Measurements from ENCODE around the gene TEX261.

The TEX261 gene

GRCh38 chr2:70956141-70956540, 38.5 kb downstream of the TEX261 start:
- DNase-seq: no peak

GRCh38 chr2:70954886-70955285, 39.8 kb downstream of the TEX261 start:
- DNase-seq: no peak

GRCh38 chr2:70949086-70949485, 45.6 kb downstream of the TEX261 start:
- DNase-seq: no peak

GRCh38 chr2:70948337-70949003, 46.2 kb downstream of the TEX261 start:
- peak; percentile 87 for DNase-seq

- DNase-seq: peak; percentile 11
Observed at GRCh38 chr2:70947556-70948184, 47.0 kb downstream of the TEX261 start.

GRCh38 chr2:70946832-70947442, 47.7 kb downstream of the TEX261 start:
- DNase-seq: peak; percentile 70

- no peak for DNase-seq
Observed at GRCh38 chr2:70944111-70944690, 50.5 kb downstream of the TEX261 start.

- DNase-seq: no peak
Observed at GRCh38 chr2:70943205-70943871, 51.3 kb downstream of the TEX261 start.

- DNase-seq: no peak
Observed at GRCh38 chr2:70942396-70943204, 52.1 kb downstream of the TEX261 start.

- no peak for DNase-seq
Observed at GRCh38 chr2:70941701-70942100, 53.0 kb downstream of the TEX261 start.

GRCh38 chr2:70941186-70941585, 53.5 kb downstream of the TEX261 start:
- DNase-seq: no peak

GRCh38 chr2:70939839-70940580, 54.7 kb downstream of the TEX261 start:
- no peak for DNase-seq

- no peak for DNase-seq
Observed at GRCh38 chr2:70939001-70939838, 55.5 kb downstream of the TEX261 start.

GRCh38 chr2:70938586-70938950, 56.1 kb downstream of the TEX261 start:
- no peak for DNase-seq

GRCh38 chr2:70937866-70938585, 56.6 kb downstream of the TEX261 start:
- no peak for DNase-seq

- DNase-seq: no peak
Observed at GRCh38 chr2:70936979-70937811, 57.5 kb downstream of the TEX261 start.

- DNase-seq: no peak
Observed at GRCh38 chr2:70936165-70936978, 58.3 kb downstream of the TEX261 start.

Data from CD4-positive, alpha-beta T cell treated with Interleukin-17A for 4 hours (primary cell).